VCaP (cell line): ENCODE measurements around the gene TRIM9.

ENCODE experiments used
- H3K27ac ChIP-seq: fragments of 450-650 bp; 2 replicates; pipeline ENCODE4 v1.5.1; 2017
- TF ChIP-seq, protein P1 (sequence below): fragments of 450-650 bp; conservative IDR thresholded peaks from 2 replicates; pipeline ENCODE4 v1.5.1; 2017; ENCODE audit warnings: mild to moderate bottlenecking, moderate library complexity

Gene TRIM9

DNA sequence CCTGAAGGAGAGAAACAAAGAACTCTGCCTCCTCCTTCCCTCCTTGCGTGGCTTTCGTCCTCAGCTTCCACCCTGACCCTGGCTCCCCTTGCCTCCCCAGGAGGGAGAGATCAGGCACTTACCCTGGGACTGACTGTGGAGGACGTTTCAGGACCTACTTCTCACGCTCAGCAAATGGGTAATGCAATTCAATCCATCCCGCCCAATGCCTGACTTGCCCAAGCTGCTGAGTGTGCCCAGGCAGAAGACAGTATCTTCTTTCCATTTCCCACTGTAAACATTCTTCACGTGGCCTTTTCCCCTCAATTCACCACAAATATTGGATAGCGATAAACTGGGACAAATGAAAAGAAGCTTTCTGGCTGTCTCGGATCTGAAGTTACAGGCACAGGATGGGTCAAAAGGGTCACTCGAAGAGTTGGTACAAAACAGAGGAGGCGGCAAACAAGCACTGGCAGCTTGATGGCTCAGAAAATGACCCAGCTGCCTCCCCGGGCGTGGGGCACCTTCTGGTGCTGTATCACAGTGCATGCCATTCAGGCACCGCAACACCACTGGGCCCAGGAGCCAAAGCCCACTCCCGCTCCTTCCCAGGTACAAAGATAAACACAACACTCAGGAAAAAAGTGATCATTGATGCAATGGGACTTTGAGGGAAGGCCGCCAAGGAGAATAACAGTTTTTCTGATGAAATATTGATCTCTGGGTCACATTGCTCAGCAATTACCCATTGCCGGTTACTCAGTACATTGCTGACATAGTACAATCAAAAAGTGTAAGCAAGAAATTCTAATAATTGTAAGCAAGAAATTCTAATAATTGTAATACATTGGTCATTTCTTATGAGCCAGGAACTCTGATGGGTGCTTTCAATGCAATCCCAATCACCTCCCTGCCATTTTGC, 65.8 kb downstream of the TRIM9 start:
- TF ChIP-seq, protein P1, sequence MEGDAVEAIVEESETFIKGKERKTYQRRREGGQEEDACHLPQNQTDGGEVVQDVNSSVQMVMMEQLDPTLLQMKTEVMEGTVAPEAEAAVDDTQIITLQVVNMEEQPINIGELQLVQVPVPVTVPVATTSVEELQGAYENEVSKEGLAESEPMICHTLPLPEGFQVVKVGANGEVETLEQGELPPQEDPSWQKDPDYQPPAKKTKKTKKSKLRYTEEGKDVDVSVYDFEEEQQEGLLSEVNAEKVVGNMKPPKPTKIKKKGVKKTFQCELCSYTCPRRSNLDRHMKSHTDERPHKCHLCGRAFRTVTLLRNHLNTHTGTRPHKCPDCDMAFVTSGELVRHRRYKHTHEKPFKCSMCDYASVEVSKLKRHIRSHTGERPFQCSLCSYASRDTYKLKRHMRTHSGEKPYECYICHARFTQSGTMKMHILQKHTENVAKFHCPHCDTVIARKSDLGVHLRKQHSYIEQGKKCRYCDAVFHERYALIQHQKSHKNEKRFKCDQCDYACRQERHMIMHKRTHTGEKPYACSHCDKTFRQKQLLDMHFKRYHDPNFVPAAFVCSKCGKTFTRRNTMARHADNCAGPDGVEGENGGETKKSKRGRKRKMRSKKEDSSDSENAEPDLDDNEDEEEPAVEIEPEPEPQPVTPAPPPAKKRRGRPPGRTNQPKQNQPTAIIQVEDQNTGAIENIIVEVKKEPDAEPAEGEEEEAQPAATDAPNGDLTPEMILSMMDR: no peak
- H3K27ac ChIP-seq: no peak overlapping the region

DNA sequence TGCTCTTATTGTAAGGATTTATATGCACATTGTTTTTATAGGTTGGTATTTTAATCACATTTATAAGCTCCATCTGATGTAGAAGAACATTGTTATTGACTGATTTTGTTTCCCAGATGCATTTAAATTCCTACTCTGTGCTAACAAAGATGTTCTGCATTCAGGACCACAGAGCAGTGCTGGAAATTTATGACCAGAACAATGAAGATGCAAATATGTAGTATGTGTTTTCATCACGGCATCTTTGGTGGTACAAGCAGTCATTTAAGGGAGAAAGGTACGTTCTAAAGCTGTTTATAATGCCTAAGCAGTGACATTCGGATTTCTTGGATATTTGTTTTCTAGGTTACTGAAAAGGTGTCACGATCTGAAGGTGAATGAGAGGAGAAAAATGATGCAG, 66.5 kb downstream of the TRIM9 start:
- TF ChIP-seq, protein P1: no peak
- H3K27ac ChIP-seq: no peak overlapping the region

DNA sequence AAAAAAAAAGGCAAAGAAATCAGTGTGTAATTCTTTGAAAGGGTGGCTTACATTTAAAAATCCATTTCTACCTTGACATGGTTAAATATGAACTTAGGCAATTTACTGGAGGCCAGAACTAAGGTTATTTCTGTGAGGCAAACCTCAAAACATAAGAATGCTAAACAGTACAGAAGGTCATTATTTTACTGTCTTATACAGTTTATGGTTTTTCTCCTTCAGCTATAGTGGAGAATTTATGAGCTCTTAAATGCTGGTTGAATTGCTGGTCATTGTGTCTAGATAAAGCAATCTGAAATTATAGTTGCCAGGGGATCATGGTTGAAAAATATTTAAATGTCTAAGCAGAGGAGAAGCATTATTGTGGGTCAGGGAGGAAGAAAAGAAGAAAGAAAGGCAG, 70.5 kb downstream of the TRIM9 start:
- TF ChIP-seq, protein P1: no peak
- H3K27ac ChIP-seq: no peak overlapping the region

DNA sequence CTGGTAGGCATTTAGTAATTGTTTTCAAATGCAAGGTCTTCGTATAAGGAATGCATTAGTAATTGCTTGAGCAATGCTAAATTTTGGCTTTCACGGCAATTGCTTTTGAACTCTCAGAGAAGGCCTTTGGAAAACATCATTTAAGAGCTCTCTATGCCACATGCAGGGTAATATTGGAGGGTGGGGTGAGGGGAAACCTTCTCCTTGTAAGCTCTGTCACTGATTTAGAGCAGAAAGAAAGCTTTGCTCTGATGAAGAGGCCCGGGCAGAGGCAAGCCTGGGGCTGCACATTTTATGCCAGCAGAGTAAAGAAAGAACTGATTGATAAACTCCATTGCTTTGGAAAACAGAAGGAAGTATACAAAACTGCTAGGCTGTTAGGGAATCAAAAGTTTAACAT, 70.9 kb downstream of the TRIM9 start:
- no peak overlapping the region for H3K27ac ChIP-seq
- TF ChIP-seq, protein P1: no peak

DNA sequence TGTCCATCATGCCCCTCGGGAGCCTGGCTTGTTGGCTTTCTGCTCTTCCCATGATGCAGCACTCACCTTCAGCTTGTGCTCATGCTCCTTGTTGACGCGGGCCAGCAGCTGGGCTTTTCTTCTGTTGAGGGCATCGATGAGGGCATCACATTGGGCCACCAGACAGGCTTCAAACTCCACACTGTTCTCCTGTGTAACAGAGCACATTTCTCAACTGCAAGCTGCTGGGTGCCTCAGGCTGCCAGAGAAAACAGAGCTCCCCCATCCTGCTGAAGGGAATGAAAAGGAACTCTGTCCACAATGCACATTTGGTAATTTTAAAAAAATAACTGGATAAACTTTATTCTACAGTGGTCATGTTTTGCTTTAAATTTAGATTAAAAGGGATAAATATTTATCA, 72.1 kb downstream of the TRIM9 start:
- no peak overlapping the region for H3K27ac ChIP-seq
- TF ChIP-seq, protein P1: no peak

DNA sequence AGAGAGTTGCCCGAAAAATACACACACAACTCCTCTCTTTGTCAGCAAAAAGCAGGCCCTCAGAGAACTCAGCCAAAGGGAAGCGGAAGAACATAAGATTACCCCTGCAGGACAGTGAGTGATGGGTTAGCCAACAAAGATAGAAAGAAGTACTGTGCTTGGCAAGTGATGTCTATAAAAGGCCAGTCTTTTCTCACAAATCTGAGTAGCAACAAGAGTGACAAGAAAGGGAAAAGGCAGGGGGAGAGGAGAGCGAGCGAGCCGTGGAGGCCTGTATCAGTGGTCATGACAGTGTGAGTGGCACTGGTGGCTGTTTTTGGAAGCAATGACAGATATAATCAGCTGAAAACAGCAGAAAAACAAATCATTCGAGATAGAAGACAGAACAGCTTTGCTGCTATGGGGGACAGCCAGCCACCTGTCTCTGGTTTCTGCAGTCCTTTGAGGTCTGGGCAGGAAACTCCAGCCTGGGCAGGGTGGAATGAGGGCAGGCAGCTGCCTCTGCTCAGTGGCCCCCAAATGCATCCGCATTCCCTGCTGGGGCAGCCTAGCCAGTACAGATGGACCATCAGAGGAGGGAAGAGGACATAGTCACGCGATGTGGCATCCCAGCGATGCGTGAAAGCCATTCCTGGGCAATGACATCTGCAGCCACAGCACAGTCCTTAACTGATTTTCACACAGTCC, 74.7 kb downstream of the TRIM9 start:
- no peak overlapping the region for H3K27ac ChIP-seq
- TF ChIP-seq, protein P1: no peak

DNA sequence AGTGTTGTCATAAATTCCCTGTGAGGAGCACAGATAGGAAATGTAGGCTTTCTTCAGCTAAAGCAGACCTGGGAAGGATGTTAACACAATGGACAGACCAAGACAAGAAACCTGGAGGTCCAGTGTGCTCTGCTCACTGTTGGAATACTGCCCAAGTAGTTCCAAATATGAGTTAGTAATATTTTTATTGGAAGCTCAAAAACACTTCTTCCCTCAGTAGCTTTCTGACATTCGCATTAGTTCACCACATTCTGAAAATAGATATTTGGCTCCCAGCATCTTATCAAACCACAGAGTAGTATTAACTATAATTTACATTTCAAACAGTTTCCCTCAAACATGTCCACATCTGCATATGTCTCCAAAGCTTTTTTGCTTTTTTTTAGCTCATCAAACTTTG, 75.8 kb downstream of the TRIM9 start:
- TF ChIP-seq, protein P1: no peak
- H3K27ac ChIP-seq: no peak overlapping the region
